GM18907 (cell line): ENCODE results near the gene TAB3.

Experiments
- ATAC-seq: cut with Tn5 transposase; IDR thresholded peaks from one replicate; pipeline ENCODE4 v1.9.1; 2021; ENCODE audit warnings: mild to moderate bottlenecking, moderate library complexity; ENCODE audit not compliant: unreplicated experiment

The TAB3 gene, protein sequence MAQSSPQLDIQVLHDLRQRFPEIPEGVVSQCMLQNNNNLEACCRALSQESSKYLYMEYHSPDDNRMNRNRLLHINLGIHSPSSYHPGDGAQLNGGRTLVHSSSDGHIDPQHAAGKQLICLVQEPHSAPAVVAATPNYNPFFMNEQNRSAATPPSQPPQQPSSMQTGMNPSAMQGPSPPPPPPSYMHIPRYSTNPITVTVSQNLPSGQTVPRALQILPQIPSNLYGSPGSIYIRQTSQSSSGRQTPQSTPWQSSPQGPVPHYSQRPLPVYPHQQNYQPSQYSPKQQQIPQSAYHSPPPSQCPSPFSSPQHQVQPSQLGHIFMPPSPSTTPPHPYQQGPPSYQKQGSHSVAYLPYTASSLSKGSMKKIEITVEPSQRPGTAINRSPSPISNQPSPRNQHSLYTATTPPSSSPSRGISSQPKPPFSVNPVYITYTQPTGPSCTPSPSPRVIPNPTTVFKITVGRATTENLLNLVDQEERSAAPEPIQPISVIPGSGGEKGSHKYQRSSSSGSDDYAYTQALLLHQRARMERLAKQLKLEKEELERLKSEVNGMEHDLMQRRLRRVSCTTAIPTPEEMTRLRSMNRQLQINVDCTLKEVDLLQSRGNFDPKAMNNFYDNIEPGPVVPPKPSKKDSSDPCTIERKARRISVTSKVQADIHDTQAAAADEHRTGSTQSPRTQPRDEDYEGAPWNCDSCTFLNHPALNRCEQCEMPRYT

DNA sequence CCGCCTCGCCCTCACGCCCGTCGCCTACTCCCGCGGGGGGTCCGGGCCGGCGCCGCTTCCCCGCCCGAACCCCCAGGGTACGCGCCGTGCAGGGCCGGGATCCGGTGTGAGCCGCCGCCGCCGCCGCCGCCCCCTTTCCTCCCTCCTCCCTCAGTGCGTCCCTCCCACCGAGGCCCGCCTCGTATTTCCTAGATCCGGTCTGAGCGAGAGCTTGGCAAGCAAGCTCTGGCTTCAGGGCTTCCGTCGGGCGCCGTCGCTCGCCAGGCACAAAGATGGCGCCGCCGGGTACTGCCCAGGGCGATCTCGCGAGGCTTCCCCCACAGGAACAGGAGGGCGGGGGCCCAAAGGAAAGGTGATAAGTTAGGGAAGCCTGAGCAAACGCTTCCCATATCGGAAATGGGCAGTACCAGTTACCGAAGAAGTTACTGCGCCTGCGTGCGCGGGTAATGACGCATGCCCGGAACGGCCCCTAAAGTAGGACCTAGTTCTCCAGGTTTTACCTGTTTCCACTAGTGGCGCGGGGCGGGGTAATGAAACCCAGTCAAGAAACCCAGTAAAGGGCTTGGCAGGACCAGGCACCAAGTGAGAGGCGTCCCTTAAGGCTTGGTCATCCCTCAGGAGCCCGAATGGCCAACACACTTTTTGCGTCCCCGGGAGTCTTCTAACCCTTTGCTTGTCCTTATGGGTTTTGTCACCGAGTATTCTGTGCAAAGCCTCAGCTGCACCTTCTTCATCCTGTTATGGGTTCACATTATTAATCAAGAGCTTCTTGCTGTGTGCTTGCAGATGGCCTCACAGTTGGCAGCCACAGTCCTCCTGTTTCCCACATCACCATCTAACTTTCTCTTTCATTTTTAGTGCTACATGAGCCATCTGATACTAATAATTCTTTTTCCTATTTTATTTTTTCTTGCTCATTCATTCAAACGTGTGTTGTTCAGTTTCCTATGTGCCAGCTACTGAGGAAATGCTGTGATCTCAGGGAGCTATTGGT lies at the start of gene TAB3:
TAB3 (minus strand) TSS at position 108 of the 994 bp plus-strand sequence. CDS start 29,666 bp downstream, outside the sequence.
- peak; percentile 94 for ATAC-seq

DNA sequence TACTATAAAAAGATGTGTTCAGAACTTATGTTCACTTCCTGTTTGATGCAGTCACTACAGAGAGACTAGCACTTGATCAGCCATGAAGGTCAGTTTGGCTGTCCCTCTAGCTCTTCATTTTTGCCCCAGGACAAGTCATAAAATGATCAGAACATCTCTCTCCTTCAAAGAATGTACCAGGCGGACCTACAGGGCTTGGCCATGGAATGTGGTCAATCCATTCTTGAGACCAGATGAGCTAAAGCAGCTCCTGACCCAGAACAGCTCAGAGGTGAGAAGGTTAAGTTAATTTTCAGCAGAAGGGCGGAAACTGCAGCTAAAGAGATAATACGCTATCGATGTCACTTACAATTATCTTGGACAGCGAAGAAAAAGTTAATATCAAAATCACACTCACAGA lies 49.2 kb upstream of the TAB3 start:
- no peak for ATAC-seq

DNA sequence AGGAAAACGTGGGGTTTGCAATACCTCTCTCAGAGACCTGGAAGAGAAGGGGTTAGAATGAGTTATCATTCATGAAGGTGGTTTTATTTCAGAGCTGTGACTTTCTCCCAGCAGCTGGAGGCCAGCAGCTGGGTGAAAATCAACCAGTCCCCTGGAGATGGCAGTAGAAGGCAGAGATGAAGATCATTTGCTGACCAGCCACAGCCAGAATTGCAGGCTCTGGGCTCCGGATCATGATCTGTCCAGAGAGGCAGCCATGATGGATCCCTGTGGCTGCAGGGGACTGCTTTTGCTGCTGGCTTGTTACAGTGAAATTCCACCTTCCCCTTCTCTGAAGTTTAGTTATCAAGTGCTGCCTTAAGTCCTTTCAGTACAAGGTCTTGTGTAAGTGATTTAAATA lies 46.9 kb upstream of the TAB3 start:
- ATAC-seq = peak; percentile 51

DNA sequence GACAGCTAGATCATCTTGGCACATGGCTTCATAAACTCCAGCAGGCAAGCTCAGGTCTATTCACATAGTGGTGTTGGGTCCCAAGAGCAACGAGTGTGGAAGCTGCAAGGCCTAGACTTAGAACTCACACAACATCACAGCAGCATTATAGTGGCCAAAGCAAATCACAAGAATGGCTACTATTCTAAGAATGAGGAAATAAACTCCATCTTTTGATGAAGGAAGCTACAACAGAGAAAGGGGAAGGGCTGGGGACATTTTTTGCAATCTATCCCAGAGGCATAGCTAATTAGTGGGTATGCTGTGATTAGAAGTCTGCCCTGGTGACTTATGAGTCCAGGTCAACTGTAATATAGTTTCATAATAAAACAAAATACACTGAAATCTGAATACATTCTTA lies 42.9 kb upstream of the TAB3 start:
- no peak for ATAC-seq

DNA sequence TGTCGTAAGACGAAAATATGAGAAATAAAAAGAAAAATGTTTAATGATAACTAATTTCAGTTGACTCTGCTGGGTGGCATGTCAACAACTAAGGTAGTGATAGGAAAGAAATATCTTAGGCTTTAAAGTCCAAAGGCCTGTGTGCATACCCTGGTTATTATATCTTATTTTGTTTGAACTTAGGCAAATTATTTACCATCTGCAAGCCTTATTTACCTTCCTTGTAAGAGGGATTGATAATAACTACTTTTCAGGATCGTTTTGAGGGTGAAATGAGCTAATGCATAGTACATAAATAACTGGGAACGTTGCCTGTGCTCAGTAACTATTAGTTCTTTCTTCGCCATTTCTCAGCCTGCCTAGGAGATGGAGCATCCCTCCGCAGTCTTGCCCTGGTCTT lies 41.6 kb upstream of the TAB3 start:
- ATAC-seq = no peak

DNA sequence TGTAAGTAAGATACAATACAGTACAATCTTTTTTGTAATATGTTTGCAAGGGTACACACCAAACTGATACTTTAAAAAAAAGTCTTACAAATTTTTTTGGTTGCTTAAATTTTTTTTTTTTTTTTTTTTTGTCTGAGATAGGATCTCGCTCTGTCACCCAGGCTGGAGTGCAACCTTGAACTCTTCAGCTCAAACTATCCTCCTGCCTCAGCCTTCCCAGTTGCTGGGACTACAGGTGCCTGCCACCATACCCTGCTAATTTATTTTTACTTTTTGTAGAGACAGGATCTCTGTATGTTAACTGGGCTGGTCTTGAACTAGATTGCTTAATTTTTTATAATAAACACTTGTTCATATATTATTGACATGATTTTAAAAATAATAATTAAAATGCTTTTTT lies 41.1 kb upstream of the TAB3 start:
- no peak for ATAC-seq

DNA sequence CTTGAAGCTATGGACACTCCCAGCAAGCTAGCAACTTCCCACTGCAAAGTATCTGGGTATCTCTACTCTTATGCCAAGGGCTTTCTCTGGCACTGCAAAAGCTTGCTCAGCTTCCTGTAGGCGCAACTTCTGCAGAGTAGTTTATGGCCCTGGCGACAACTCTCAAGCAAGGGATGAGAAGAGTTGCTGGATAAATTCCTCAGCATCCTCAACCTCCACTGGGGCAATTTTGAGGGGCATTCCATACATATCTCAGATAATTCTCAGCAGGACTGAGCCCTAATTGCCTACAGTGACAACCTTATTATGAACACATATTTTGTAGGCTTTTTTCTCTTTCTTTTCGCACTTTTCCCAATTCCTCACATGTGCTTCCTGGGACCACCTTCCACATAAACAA lies 31.2 kb upstream of the TAB3 start:
- no peak for ATAC-seq

DNA sequence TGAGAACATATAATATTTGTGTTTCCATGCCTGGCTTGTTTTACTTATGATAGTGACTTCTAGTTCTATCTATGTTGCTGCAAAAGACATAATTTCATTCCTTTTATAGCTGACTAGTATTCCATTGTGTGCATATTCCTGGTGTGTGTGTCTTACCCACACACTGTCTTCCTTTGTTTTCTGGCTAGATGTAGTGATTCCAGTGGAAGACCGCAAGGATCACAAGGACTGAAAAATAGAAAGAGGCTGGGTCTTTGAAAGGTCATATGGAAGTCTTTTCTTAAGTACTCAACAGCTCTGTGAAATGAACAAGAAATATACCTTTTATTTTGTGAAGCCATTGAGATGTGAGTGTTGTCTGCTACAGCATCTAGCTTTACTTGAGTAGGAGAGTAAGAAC lies 29.4 kb upstream of the TAB3 start:
- no peak for ATAC-seq

DNA sequence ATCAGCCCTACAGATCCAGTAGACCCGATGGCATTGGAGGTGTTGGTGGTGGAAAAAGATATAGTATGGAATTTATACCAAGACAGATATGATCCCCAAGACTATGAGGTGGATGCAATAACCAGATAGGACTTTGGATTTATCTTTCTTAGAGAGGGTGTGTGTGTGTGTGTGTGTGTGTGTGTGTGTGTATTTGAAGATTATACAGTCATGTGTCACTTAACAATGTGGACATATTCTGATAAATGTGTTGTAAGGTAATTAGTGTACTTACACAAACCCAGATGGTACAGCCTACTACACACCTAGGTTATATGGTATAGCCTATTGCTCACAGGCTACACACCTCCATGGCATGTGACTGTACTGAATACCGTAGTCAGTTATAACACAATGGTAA lies 24.4 kb upstream of the TAB3 start:
- ATAC-seq = no peak

DNA sequence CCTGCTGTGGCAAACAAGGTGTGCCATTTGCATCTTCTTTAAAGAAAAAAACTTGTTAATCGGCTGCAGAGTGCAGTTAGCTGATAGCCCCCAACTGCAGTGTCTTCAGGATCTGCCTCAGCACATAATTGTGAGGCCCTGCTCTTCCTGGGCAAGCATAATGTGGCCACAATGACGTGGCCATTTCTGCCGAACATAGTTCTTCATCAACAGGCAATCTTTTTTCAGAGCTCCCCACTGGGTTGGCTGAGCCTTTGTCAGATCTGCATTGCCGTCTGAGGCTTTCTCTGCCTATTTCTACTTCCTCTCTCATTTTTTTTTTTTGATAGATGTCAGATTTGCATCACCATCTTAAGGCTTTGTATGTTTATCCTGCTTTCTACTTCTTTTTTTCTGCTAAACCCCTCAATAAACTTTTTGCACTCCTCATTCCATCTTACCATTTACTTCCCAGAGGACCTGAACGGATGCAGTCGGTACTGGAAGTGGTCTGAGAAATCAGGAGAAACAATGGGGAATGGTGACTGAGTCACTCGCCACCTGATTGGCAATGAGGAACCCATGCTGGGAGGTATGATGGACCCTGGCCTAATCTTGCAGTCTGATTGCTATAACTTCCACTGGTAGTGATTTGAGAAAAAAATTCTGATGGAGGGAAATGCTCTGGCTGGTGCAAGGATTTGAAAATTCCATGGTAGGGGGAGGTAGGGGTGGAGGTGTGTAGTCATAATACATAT lies 21.2 kb upstream of the TAB3 start:
- no peak for ATAC-seq

DNA sequence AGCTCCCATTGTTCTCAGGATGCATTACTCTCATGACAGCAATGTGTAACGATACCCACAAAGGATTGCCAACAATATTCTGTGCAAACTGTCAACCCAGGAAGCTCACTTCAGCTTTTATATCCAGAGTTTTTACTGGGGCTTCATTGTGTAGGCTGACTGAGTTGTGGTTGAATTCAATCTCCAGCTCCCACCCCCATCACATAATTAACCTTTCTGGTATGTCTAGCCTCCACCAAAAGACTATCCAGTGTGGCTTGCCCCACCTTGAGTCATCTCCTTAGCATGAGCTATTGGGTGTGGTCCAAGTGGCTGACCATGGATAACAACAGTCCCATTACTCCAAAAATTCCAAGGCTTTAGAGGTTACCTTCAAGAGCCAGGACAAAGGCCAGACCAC lies 17.7 kb upstream of the TAB3 start:
- ATAC-seq = no peak

DNA sequence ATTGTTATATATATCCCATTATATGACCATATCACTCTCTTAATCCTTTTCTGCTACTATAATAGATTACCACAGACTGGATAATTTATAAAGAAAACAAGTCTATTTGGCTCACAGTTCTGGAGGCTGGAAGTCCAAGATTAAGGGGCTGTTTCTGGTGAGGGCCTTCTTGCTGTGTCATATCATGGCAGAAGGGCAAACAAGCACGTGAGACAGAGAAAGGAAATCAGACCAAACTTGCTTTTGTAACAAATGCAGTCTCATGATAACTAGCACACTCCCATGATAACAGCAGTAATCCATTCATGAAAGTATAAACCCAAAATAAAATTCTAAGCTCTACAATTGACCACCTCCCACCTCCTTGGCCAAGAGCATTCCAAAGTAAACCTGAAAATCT lies 16.3 kb upstream of the TAB3 start:
- ATAC-seq = no peak

DNA sequence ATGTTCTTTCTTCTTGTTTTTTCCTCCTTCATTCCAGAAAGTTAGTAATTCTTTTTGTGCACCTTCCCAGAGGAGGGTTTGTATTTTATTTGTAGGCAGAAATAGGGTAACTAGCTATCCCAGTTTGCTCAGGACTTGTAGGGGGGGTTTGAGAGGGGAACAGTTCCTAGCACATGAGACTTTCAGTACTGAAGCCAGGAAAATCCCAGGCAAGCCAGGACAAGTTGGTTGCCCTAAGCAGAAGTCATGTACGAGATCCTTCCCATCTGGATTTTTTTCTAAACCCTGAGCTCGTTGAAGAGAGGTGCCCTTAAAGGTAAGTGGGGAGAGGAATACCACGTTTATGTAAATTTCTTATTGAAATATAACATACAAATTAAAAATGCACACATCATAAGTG lies 15.6 kb upstream of the TAB3 start:
- ATAC-seq = no peak

DNA sequence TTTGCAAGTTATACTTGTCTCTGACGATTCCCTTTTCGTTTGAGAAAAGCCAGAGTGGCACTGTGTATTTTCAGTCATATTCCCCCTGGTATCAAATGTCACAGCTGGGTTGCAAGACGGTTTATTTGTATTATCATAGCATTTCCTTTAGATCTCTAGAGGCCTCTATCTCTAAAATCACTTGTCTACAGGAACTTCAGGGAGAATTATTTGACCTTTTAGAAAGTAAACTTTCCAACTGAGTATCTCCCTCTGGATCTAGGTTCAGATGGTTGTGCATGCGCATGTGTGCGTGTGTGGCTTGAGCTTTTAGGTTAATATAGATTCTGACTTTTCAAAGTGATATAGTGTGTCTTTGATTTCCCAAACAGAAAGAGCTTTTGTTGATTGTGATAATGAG lies 15.1 kb upstream of the TAB3 start:
- no peak for ATAC-seq

DNA sequence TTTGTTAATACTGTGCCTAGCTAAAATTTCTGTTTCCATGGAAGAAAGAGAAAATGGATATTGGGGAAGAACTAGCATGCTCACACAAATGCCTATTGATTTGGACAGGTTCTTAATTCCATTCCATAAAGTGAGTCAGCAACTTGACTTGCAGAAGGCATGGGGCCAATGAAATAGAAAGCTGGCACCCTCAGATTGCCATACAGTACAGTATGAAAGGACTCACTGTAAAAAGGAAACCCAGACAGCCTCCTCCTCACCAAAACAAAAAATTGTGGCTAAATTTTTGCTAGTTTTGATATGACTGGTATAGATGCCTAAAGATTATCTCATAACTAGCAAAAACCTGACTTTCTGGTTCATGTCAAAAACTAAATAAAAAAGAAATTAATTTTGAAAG lies 11.2 kb upstream of the TAB3 start:
- no peak for ATAC-seq

DNA sequence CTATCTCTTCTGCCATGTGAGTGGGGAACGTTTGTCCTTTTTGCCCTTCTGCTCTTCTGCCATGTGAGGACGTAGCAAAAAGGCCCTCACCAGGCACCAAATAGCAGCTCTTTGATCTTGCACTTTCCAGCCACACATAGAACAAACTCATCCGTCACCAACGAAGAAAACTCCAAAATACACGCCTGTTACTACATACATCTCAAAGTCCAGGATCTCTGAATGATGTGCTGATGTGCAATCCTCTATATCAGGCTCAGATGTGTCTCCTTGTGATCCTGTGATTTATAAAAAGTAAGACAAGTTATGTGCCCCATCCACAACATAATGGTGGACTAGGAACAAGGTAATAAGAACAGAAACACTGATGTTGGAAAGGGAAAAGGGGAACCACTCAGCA lies 9.8 kb upstream of the TAB3 start:
- no peak for ATAC-seq

DNA sequence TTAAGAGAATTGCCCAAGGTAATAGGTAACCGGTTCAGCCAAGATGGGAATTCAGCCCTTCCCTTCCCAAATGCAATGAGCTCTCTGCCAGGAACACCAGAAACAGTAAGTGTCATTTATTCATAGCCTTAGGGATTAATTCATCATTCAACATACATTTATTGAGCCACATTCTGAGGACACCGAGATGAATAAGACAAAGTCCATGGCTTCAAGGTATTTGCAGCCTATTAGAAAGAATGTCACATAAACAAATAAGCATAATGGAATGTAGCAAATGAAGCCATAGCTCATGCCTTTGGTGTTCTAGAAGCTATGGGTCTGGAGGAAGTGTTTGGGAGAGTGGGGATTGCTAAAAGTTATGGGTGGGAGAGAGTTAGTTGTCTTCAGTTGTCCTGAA lies 6.3 kb upstream of the TAB3 start:
- ATAC-seq = no peak

DNA sequence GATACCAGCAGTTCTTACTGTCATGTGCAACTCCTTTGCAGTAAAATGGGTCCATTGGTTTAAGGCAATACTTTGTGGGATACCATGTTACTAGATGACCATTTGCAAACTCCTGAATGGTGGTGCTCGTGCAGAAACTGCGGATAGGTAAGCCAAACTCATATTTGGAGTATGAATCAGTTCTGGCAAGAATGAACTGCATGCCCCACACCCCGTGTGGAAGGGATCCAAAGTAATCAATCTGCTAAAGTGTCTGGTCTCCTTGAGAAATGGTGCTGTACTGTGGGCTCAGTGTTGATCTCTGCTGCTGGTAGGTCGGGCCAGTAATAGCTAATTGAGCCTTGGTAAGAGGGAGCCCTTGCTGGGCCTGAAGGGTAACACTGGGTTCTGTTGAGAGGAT lies 4.2 kb upstream of the TAB3 start:
- no peak for ATAC-seq

DNA sequence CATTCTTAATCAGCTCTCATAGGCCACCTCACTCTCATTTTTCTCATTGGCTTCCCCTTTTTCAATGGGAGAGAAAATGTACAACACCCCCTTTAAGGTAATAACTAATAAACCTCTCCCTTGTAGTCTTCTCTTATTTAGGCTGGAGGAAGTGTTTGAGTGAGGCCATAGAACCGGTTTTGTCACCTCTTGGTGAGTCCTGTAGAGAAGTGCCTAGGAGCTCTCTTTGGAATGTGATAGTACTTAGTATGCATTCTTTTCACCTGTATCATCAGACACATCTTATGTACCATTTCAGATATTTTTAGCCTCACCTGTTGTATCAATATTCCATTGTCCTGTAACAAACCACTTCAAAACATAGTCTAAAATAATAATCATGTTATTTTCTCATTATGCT lies 3.5 kb upstream of the TAB3 start:
- no peak for ATAC-seq

DNA sequence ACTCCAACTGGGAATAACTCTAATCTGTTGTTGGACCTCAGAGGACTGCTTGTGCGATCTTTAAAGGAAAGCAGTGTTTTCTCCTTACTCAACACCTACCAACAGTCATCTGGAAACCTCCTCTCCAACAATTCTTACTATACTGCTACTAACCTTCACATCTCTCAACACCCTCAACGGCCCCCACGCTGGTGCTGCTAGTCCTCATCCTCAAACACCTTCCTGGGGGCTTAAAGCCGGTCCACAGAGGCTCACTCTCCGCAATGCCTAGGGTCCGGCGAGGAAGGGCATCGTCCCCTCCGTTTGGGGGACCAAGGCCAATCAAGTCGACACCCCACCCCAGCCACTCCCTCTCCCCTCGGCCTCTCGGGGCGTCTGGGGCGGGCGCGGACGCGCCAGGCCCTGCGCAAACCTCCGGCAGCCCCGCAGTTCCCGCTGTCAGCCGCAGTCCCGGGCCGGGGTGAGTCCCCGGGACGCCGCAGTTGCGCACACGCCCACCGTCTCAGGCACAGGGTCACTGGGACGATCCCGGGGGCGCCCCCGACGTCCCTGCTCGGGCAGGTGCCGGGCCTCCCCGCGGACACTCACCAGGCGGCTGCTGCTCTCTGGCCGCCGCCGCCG lies 418 bp downstream of the TAB3 start:
- peak; percentile 34 for ATAC-seq
